ENCODE measurements around the gene SIGLEC5.
"Not testable (repeated sequence)": the region's sequence is repeated elsewhere in the genome, so short reads cannot be mapped to it uniquely, and the experiment has no call there.

SIGLEC5 gene, protein sequence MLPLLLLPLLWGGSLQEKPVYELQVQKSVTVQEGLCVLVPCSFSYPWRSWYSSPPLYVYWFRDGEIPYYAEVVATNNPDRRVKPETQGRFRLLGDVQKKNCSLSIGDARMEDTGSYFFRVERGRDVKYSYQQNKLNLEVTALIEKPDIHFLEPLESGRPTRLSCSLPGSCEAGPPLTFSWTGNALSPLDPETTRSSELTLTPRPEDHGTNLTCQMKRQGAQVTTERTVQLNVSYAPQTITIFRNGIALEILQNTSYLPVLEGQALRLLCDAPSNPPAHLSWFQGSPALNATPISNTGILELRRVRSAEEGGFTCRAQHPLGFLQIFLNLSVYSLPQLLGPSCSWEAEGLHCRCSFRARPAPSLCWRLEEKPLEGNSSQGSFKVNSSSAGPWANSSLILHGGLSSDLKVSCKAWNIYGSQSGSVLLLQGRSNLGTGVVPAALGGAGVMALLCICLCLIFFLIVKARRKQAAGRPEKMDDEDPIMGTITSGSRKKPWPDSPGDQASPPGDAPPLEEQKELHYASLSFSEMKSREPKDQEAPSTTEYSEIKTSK

GRCh38 chr19:51630315-51630714 is at the start of gene SIGLEC5:
TSS of gene SIGLEC5 (minus strand) at chr19:51630401. CDS start at chr19:51630335, 66 bp downstream.
- not testable (repeated sequence) for DNase-seq

DNA sequence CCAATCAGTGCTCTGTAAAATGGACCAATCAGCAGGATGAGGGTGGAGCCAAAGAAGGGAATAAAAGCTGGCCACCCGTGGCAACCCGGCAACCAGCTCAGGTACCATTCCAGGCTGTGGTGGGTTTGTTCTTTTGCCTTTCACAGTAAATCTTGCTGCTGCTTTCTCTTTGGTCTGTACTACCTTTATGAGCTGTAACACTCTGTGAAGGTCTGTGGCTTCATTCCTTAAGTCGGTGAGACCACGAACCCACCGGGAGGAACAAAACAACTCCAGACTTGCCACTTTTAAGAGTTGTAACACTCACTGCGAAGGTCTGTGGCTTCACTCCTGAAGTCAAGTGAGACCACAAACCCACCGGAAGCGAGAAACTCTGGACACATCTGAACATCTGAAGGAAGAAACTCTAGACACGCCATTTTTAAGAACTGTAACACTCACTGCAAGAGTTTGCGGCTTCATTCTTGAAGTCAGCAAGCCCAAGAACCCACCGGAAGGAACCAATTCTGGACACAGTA is 46.4 kb upstream of the SIGLEC5 start:
- no peak for DNase-seq

GRCh38 chr19:51675911-51676565 is 45.8 kb upstream of the SIGLEC5 start:
- DNase-seq = not testable (repeated sequence)

- no peak for DNase-seq
Observed at GRCh38 chr19:51668216-51668615, 38.0 kb upstream of the SIGLEC5 start.

DNA sequence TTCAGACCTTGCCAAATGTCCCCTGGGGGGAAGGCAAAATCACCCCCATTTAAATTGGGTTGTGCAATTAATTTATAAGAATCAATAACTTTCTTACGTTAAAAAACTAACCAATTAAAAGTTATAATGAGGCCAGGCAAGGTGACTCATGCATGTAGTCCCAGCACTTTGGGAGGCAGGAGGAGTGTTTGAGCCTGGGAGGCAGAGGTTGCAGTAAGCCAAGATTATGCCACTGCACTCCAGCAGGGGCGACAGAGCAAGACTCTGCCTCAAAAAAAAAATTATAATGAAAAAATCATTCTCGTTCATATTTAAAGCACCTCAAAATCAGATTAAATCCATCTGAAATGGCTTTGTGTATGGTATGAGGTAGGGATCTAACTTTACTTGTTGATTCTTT is 34.8 kb upstream of the SIGLEC5 start:
- no peak for DNase-seq

DNA sequence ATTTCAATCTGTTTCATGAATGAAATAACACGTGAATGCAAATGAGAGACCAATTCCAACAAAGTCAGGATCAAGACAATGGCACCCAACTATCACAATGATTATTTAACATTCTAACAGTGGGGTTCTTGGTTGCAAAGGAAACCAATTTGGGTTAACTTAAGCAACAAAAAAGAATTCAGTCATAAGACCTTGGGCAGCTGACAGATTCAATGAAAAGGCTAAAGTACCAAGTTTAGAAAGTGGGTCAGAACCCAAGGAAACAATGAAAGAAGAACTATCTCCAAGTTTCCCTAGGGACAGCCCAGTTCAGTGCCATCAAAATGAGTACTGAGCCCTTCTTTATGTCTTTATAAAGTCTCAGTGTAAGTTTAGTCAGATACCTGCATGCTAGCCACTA is 33.9 kb upstream of the SIGLEC5 start:
- no peak for DNase-seq

DNA sequence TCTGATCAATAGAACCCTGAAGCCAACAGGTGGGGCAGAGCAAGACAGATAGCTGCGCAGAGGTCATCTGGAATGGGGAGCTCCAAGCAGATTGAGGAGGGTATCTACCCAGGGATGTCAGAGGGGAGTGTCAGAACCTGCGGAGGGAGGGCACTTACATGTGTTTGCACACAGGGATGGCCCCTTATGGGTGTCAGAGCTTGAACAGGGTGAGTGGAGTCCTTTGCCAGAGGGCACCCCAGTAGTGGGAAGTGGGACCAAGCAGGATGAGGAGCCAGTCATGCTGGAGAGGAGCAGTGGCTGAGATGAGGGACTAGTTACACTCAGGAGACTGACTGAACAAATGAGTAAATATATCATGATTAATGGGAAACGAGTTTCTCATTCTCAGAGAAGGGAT is 33.4 kb upstream of the SIGLEC5 start:
- no peak for DNase-seq

DNA sequence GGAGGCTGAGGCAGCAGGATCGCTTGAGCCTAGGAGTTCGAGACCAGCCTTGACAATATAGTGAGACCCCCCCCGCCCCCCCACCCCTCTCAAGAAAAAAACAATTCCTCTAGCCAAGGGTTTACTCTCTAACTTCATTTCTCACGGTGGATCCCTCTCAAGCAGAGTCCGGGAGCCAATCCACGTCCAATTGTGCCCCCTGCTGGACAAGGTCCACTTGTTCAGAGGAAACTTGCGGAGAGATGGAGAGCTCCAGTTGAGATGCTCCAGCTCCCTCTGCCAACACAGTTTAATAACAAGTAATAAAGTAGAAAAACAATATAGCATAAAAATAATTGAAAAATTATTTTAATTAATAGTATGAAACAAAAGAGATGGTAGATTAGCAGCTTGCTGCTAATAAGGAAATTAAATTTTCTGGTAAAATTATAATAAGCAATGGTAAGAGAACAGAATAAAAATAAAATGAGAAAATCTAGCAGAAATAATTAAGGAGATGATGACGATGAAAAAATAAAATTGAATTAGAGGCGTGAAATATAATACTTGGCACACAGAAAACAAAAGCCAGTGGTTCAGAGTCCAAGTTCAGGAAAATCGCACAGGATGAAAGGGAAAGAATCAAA is 30.9 kb upstream of the SIGLEC5 start:
- DNase-seq = no peak

- DNase-seq = no peak
Observed at GRCh38 chr19:51654783-51655182, 24.6 kb upstream of the SIGLEC5 start.

DNA sequence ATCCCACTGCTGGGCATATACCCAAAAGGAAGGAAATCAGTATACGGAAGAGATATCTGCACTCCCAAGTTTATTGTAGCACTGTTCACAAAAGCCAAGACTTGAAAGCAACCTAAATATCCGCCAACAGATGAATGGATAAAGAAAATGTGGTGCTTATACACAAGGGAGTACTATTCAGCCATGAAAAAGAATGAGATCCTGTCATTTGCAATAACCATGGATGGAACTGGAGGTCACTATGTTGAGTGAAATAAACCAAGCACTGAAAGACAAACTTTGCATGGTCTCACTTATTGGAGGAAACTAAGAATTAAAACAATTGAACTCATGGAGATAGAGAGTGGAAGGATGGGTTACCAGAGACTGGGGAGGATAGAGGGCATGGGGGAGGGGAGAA is 23.0 kb upstream of the SIGLEC5 start:
- DNase-seq = no peak

- DNase-seq = no peak
Observed at GRCh38 chr19:51652266-51652665, 22.1 kb upstream of the SIGLEC5 start.

GRCh38 chr19:51651216-51651846 is 21.1 kb upstream of the SIGLEC5 start:
- no peak for DNase-seq

- no peak for DNase-seq
Observed at GRCh38 chr19:51647318-51647717, 17.1 kb upstream of the SIGLEC5 start.

GRCh38 chr19:51646730-51647129 is 16.5 kb upstream of the SIGLEC5 start, which contains the start of gene SIGLEC14:
TSS of gene SIGLEC14 (minus strand) at chr19:51646825. CDS start at chr19:51646759, 66 bp downstream.
- not testable (repeated sequence) for DNase-seq

GRCh38 chr19:51644636-51645271 is 14.6 kb upstream of the SIGLEC5 start:
- no peak for DNase-seq

DNA sequence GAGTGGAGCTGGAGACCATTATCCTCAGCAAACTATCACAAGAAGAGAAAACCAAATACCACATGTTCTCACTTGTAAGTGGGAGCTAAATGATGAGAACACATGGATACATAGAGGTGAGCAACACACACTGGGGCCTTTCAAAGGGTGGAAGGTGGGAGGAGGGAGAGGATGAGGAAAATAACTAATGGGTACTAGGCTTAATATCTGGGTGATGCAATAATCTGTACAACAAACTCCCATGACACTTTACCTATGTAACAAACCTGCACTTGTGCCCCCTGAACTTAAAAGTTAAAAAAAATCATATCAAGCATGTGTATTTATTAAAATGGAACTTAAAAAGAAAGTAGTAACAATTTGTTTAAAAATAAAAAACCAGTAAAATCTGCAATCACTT is 11.4 kb upstream of the SIGLEC5 start:
- no peak for DNase-seq

DNA sequence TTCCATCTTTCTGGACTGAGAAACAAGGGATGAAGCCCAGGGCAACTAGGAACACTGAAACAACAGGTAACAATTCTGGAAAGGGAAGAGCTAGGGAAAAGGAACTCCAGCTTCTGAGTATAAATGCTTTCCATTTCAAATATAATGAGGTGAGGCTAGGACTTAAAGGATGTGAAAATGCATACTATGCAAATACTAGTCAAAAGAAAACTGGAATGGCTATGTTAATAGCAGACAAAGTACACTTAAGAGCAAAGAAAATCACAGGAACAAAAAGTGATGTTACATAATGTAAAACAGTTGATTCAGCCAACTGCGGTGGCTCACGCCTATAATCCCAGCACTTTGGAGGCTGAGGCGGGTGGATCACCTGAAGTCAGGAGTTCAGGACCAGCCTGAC is 10.2 kb upstream of the SIGLEC5 start:
- DNase-seq = no peak

- DNase-seq = no peak
Observed at GRCh38 chr19:51639916-51640315, 9.7 kb upstream of the SIGLEC5 start.

GRCh38 chr19:51637362-51637978 is 7.3 kb upstream of the SIGLEC5 start:
- DNase-seq = no peak

DNA sequence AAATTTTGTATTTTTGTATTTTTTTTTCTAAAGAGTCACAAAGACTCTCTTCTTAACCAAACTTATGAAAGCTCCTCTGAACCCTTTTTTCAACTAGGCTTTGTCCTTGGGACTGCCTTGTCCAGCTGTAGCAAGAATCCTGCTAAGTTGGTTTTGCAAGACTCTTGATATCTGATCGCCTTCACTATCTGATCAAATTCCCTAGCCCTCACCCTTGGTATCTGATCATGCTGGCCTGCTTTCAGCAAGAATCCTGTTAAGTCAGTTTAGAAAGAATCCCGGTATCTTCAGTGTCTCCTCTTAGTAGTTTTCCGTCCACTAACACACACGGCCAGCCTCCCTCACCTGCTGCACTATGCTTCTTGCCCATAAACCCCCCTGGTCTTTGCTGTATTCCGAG is 1.9 kb upstream of the SIGLEC5 start:
- no peak for DNase-seq

- no peak for DNase-seq
Observed at GRCh38 chr19:51628153-51628939, 1.9 kb downstream of the SIGLEC5 start.
